ENCODE results near the gene TOR1AIP1.

TOR1AIP1 gene

GRCh38 chr1:179930867-179931266 lies 48.8 kb downstream of the TOR1AIP1 start:
- TF ChIP-seq, protein P1, sequence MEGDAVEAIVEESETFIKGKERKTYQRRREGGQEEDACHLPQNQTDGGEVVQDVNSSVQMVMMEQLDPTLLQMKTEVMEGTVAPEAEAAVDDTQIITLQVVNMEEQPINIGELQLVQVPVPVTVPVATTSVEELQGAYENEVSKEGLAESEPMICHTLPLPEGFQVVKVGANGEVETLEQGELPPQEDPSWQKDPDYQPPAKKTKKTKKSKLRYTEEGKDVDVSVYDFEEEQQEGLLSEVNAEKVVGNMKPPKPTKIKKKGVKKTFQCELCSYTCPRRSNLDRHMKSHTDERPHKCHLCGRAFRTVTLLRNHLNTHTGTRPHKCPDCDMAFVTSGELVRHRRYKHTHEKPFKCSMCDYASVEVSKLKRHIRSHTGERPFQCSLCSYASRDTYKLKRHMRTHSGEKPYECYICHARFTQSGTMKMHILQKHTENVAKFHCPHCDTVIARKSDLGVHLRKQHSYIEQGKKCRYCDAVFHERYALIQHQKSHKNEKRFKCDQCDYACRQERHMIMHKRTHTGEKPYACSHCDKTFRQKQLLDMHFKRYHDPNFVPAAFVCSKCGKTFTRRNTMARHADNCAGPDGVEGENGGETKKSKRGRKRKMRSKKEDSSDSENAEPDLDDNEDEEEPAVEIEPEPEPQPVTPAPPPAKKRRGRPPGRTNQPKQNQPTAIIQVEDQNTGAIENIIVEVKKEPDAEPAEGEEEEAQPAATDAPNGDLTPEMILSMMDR (IDR thresholded peaks at IDR 0.05) = no peak
- intact Hi-C loops (cut with DNase I; ENCODE audit: low total_unique reads) = no loop called here
- Histone ChIP-seq H3K27me3 (no peaks in the 10 kb centered on the region), H3K27ac (no peak overlapping the region), H3K9me3 (no peaks in the 10 kb centered on the region), H3K36me3 (no peaks in the 10 kb centered on the region), H3K4me1 (peaks cover 0 to 5% (median 0%) of the 10 kb centered on the region in 4 donors), H3K4me3 (no peak overlapping the region)
- no peak for DNase-seq

DNA sequence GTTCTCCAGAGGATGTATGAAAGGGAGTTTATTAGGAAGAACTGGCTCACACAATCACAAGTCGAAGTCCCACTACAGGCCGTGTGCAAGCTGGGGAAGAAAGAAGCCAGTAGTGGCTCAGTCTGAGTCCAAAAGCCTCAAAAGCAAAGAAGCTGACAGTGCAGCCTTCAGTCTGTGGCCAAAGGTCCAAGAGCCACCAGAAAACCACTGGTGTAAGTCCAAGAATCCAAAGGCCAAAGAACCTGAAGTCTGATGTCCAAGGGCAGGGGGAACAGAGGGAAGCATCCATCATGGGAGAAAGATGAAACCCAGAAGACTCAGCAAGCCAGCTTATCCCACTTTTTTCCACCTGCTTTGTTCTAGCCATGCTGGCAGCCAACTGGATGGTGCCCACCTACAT lies 51.1 kb downstream of the TOR1AIP1 start:
- H3K27ac ChIP-seq = no peak overlapping the region
- no peaks in the 10 kb centered on the region for H3K9me3 ChIP-seq
- H3K36me3 ChIP-seq = no peaks in the 10 kb centered on the region
- no peak for DNase-seq
- intact Hi-C loops (cut with DNase I; ENCODE audit: low total_unique reads) = no loop called here
- peaks cover 0 to 5% (median 0%) of the 10 kb centered on the region in 4 donors for H3K4me1 ChIP-seq
- TF ChIP-seq, protein P1 (IDR thresholded peaks at IDR 0.05) = no peak
- H3K27me3 ChIP-seq = no peaks in the 10 kb centered on the region
- no peak overlapping the region for H3K4me3 ChIP-seq

DNA sequence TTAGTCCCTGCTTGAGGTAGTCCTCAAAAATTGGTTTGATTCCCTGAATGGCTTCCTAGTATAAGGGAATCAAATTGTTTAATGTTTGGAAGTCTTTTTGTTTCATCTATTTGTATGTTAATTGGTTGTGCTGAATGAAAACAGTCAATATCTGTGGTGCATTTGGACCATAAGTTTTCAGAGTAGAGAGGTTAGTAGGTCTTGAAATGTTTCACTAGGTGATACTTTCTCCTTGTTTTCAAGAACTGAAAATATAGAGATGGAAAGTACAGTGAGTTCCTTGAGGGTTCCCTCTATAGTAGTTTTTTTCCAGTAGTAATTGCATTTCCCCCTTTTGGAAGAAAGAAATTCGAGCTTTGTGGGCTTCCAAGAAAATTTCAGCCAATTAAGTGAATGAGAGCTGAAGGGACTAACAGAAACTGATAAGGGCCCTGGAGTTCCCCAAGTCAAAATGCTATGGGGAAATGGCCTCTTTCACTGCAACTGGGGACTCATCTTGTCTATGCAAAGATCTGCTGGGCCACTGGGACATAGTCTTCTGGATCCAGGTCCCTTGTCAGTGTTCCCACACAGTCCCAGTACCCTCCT lies 53.9 kb downstream of the TOR1AIP1 start:
- TF ChIP-seq, protein P1 (IDR thresholded peaks at IDR 0.05) = no peak
- intact Hi-C loops (cut with DNase I; ENCODE audit: low total_unique reads) = no loop called here
- Histone ChIP-seq H3K27ac (no peak overlapping the region), H3K4me1 (peaks cover 0 to 5% (median 0%) of the 10 kb centered on the region in 4 donors), H3K36me3 (no peaks in the 10 kb centered on the region), H3K4me3 (no peak overlapping the region), H3K27me3 (no peaks in the 10 kb centered on the region), H3K9me3 (no peaks in the 10 kb centered on the region)
- DNase-seq = no peak

DNA sequence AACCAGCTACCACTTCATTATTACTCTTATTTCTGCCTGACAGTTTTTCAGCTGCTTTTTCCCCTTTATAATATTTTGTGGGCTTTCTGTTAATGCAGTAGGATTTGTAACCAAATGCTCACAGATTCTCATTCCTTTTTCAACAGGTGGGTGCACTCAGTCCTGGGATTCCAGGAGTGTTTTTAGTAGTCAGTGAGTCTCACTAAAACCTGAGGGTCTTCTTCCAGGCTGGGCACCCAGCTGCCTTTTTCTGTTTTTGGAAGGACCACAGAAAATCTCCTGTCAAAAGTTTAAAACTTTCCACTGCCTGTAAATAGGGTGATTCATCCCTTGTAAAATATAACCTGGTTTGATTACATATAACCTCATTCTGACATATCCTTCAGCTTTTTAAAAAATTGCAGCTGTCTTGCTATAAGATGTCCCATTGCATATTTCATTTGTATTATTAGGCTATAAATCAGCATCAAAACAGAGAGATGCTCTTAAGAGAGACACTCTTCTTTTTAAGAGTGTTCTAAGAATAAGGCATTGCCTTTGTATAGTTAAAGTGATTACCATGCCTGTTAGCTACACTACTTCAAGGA lies 55.7 kb downstream of the TOR1AIP1 start:
- TF ChIP-seq, protein P1 (IDR thresholded peaks at IDR 0.05) = no peak
- Histone ChIP-seq H3K4me3 (no peak overlapping the region), H3K27me3 (no peaks in the 10 kb centered on the region), H3K9me3 (no peaks in the 10 kb centered on the region), H3K4me1 (no peaks in the 10 kb centered on the region), H3K36me3 (no peaks in the 10 kb centered on the region), H3K27ac (no peak overlapping the region)
- intact Hi-C loops (cut with DNase I; ENCODE audit: low total_unique reads) = no loop called here
- no peak for DNase-seq

- TF ChIP-seq, protein P1 (IDR thresholded peaks at IDR 0.05) = no peak
- intact Hi-C loops (cut with DNase I; ENCODE audit: low total_unique reads) = no loop called here
Measured at GRCh38 chr1:179938752-179939151, 56.7 kb downstream of the TOR1AIP1 start.

More at GRCh38 chr1:179938752-179939151, 56.7 kb downstream of the TOR1AIP1 start:
- Histone ChIP-seq H3K9me3 (no peaks in the 10 kb centered on the region), H3K4me1 (no peaks in the 10 kb centered on the region), H3K27ac (no peak overlapping the region), H3K27me3 (no peaks in the 10 kb centered on the region), H3K36me3 (no peaks in the 10 kb centered on the region), H3K4me3 (no peak overlapping the region)
- no peak for DNase-seq
